NCI-H146 (cell line): ENCODE measurements around the gene ERBB2.
"Not testable (repeated sequence)": the region's sequence is repeated elsewhere in the genome, so short reads cannot be mapped to it uniquely, and the experiment has no call there.

Experiments
- DNase-seq: peaks from one replicate; lab custom pipeline; 2025; lab: John Stamatoyannopoulos, UW

ERBB2 gene

DNA sequence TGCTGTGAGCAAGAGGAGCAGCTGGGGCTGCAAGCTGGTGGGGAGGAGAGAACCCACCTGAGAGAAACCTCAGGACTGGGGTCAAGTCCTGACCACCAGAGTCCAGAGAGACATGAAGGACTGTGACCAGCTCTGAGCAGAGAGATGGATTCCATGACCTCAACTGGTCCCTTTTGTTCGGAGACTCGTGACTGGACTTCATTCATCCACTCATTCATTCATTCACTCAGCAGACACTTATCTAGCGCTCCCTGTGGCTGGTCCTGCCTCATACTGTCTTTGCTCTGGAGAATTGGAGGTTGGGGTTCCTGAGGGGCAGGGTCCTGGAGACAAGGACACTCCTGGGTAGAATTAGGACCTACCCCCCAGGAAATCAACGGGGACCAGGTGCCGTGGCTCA, 4.0 kb downstream of the ERBB2 start:
- no peak for DNase-seq

DNA sequence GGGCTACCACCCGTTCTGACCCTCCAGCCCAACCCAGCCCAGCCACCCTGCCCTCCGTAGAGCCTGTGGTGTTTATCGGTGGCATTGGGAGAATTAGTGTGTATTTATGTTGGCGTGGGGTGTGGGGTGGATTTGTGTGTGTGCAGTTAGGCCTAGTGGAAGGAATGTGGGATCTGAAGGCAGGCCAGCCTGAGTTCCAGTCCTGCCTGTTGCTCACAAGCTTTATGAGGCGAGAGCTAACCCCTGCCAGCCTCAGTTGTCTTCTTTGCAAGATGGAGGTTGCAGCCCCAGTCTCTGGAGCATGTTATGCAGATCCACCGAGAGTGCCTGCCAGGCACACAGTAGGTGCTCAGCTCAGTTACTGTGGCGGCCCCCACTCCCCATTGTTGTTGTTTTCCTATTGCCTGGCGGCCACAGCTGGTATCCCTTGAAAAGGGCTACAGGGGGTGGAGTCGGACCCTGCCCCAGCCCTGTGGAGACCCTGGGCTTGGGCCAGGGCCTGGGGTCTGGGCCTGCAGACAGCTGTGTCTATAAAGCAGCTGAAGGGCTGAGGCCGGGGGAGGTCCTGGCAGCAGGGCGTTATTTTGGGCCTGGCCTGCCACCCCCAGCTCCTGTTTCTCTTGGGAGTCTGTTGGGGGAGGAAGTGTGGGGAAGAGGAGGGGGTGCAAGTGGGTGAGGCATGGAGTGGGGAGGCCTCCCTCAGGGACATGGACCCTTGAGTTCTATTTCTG, 5.1 kb downstream of the ERBB2 start:
- no peak for DNase-seq

DNA sequence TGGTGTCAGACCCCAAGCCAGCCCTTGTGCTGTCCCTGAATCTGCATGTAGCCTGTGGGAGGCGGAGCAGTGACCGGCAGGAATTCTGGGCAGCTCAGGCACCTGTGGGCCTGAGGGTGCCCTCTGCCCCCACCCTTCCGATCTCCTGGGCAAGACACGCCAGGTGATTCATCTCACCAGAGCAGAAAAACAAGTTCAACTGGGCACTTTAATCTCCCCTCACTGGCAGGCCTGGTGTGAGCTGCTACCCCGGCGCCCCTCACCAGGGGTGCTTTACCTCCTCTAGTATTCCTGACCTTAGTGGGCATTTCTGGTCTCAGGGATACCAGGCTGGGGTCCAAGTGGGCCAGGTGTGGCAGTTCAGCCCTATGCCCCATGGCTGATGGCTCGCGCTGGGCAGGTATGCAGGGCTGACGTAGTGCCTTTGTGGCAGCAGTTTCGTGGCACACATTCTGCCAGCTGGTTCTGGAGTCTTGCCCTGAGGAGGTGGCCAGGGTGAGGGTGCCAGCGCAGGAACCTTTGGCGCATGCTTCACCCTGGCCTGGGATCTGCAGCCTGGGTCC, 6.0 kb downstream of the ERBB2 start:
- DNase-seq, result no peak

DNA sequence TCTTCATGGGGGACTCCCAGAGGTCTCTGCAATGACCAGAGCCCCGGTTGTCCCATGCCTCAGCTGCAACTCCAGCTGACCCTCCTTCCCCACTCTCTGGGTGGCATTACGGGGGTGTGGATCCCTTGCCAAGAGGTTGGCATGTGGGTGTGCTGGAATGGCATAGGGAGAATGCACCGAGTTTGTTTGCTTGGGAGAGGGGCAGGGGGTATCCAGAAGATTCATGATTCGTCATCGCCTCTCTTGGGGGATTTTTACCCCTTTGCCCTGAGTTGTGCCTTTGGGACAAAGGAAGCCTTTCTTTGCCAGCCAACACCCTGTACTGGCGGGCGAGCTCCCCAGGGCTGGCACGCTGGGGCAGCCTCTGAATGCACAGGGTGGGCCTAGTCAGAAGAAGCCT, 6.5 kb downstream of the ERBB2 start:
- DNase-seq, result no peak

GRCh38 chr17:39706921-39707337, 7.1 kb downstream of the ERBB2 start:
- no peak for DNase-seq

DNA sequence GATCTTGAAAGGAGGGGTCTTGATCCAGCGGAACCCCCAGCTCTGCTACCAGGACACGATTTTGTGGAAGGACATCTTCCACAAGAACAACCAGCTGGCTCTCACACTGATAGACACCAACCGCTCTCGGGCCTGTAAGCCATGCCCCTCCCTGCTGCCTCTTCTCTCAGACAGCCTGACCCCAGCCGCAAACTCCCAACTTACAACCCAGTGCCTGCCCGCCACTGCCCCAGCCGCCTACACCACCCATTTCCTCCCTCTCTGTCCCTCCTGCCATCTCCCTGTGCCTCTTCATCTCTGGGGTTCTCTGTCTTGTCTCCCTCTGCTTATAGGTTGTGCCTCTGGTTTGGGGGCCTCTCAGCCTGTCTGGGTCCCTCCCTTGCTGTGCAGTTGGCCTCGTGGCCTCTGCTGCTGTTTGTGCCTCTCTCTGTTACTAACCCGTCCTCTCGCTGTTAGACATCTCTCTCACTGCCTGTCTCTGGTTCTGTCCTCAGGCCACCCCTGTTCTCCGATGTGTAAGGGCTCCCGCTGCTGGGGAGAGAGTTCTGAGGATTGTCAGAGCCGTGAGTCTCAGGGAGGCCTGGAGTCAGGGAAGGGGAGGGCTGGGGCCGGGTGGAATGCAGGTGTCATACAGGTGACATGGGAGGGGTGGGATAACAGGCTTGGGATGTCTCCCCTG, 9.6 kb downstream of the ERBB2 start:
- DNase-seq, result no peak

DNA sequence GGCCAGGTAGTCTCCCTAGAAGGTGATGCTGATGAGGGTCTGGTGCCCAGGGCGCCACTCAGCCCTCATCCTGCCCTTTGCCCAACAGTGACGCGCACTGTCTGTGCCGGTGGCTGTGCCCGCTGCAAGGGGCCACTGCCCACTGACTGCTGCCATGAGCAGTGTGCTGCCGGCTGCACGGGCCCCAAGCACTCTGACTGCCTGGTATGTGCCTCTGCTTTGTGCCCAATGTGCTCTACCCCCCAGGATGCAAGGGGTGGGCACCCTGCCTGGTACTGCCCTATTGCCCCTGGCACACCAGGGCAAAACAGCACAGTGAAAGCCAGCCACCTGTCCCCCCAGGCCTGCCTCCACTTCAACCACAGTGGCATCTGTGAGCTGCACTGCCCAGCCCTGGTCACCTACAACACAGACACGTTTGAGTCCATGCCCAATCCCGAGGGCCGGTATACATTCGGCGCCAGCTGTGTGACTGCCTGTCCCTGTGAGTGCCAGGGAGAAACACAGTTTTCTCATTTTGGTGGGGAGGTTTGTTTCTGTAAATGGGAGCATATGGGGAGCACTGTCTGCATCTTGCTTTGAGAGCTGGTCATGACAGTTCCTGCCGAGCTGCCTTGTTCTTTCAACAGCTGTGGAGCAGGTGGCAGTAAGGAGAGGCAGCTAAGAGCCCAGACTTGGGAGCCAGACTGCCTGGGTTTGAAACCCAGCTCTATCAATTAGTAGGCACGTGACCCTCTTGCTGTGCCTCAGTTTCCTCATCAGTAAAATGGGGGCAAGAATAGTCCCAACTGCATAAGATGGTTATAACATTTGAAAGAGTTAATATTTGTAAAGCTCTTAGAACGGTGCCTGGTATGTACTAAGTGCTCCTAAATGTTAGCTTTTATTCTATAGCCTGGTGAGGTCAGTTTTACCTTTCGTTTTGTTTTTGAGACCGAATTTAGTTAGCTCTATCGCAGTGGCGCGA, 10.4 kb downstream of the ERBB2 start:
- DNase-seq, result no peak

GRCh38 chr17:39711071-39711470, 11.2 kb downstream of the ERBB2 start:
- DNase-seq, result not testable (repeated sequence)

GRCh38 chr17:39711851-39712250, 12.0 kb downstream of the ERBB2 start:
- DNase-seq, result no peak

DNA sequence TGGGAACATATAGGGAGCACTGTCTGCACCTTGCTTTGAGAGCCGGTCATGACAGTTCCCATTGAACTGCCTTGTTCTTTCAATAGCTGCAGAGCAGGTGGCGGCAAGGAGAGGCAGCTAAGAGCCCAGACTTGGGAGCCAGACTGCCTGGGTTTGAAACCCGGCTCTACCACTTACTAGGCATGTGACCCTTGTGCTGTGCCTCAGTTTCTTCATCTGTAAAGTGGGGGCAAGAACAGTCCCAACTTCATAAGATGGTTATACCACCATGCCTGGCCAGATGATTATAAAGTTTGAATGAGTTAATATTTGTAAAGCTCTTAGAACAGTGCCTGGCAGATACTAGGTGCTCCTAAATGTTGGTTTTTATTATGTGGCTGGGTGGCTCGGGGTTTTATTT, 14.4 kb downstream of the ERBB2 start:
- no peak for DNase-seq

GRCh38 chr17:39715375-39716072, 15.7 kb downstream of the ERBB2 start:
- no peak for DNase-seq

DNA sequence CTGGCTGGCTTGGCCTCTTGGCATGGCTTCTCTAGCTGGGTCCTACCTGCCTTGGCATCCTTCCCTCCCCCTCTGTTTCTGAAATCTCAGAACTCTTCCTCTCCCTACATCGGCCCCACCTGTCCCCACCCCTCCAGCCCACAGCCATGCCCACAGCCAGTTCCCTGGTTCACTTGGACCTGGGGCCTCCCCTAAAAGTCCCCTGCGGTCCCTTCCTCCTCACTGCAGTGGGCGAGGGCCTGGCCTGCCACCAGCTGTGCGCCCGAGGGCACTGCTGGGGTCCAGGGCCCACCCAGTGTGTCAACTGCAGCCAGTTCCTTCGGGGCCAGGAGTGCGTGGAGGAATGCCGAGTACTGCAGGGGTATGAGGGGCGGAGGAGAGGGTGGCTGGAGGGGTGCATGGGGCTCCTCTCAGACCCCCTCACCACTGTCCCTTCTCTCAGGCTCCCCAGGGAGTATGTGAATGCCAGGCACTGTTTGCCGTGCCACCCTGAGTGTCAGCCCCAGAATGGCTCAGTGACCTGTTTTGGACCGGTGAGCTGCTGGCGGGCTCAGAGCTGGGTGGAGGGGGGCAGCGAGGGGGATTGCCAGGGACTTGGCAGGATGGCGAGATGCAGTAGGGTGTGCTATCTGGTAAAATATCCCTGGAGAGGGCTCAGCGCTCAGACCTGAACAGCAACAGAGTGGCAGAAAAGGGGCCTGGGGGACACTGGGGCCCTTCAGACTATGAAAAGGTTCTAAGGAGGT, 16.4 kb downstream of the ERBB2 start:
- DNase-seq, result no peak

DNA sequence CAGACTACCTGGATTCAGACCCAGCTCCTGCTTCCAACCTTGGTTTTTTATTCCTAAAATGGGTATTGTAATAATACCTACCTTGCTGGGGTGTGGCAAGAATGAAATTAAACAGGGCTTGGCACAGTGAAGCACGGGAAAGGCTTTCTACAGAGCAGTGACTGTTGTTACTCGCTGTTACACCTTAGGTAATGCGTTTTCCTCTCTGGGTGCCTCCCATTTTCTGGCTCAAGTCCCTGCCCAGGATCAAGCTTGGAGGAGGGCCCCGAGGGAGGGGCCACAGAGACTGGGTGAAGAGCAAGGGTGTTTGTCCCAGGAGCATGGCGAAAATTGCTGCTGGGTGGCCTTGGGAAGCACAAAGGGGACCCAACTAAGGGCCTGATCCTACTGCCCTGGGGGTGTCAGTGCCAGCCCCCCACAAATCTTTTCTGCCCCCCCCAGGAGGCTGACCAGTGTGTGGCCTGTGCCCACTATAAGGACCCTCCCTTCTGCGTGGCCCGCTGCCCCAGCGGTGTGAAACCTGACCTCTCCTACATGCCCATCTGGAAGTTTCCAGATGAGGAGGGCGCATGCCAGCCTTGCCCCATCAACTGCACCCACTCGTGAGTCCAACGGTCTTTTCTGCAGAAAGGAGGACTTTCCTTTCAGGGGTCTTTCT, 17.1 kb downstream of the ERBB2 start:
- DNase-seq, result no peak

DNA sequence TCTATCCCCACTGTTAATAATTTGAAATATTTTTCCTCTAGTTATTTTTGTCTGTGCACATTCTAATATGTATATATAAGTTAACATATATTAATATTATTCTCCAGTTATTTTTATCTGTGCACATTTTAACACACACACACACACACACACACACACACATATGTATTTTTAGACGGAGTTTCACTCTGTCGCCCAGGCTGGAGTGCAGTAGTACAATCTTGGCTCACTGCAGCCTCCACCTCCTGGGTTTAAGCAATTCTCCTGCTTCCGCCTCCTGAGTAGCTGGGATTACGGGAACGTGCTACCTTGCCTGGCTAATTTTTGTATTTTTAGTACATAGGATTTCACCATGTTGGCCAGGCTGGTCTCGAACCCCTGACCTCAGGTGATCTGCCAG, 17.8 kb downstream of the ERBB2 start:
- DNase-seq, result no peak

- DNase-seq, result no peak
Measured at GRCh38 chr17:39719563-39720355, 19.9 kb downstream of the ERBB2 start.

GRCh38 chr17:39722104-39722503, 22.2 kb downstream of the ERBB2 start:
- DNase-seq, result no peak

- DNase-seq, result no peak
Measured at GRCh38 chr17:39722965-39723848, 23.3 kb downstream of the ERBB2 start.

DNA sequence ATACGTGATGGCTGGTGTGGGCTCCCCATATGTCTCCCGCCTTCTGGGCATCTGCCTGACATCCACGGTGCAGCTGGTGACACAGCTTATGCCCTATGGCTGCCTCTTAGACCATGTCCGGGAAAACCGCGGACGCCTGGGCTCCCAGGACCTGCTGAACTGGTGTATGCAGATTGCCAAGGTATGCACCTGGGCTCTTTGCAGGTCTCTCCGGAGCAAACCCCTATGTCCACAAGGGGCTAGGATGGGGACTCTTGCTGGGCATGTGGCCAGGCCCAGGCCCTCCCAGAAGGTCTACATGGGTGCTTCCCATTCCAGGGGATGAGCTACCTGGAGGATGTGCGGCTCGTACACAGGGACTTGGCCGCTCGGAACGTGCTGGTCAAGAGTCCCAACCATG, 24.9 kb downstream of the ERBB2 start:
- no peak for DNase-seq

- not testable (repeated sequence) for DNase-seq
Measured at GRCh38 chr17:39725923-39726322, 26.1 kb downstream of the ERBB2 start.
